HG03095 (cell line): Measurements from ENCODE around the gene TFE3.

Source experiments
- ATAC-seq: cut with Tn5 transposase; IDR thresholded peaks from one replicate; pipeline ENCODE4 v1.9.1; 2021; ENCODE audit warnings: moderate library complexity; ENCODE audit not compliant: unreplicated experiment

The TFE3 gene

DNA sequence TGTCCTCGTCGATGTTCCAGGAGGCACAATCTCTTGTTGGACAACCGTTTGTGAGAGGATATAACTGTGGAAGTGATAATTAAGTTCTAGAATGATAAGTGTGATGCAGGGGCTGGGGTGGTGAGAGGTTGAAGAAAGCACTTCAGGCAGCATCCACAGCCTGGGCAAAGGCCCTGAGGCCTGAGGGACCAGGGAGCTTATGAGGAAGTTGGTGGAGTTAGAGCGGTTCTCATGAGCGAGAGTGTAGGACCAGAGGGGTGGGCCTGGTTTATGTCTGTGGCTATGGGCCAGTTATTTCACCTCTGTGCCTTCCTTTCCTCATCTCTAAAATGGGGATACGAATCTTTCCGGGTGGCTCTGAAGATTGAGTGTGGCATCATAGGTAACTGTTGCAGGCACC is 18.3 kb upstream of the TFE3 start:
- no peak for ATAC-seq

DNA sequence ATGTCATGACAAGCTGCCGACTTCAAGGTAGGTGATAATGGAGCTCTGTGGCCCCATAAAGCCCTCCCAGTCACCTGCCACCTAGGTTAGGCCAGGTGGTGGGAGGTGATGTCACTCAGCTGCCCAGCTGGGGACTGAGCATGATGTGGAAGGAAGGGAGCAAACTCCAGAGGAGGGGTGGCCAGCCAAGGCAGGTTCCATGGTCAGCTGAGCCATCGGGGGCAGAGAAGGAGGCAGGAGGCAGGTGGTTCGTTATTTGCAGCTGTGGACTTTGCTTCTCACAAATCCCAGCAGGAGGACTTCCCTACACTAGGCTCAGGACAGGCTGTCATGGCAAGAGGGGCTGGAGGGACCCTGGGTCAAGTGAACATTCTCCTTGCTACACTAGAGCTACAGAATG is 17.8 kb upstream of the TFE3 start:
- no peak for ATAC-seq

DNA sequence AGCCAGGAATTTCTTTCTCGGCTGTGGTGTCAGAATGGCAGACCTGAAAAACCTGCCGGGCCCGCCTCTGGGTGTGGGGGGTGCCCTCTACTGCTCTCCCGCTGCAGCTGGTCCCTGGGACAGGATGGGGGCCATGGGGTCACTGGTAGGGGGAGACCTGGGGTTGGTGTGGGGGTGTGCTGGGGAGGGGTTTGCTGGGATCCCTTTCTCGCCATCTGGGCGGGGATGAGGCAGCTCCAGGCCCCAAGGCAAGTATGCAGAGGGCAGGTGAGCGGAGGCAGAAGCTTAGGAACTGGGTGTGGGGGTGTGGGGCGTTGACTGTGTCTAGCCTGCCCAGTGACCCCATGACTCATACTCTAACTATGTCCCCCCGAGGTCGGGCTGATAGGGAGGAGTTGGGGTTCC is 16.5 kb upstream of the TFE3 start:
- no peak for ATAC-seq

DNA sequence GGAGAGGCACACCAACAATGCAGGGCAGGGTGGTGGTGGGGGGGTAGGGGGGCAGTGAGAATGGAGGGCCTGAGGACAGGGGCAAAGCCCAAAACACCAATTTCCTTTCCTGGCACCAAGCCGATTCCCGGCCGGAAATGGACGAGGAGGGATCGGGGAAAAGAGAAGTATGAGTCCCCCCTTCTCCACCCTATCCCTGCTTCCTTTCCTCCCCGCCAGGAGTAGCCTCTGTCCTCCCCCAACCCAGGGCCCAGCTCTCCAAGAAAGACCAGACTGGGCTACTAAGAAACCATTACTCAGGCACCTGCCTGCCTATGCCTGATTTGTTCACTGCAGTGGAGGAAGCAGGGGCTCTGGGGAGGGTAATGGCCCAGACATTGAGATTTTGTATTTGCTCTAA is 16.0 kb upstream of the TFE3 start:
- no peak for ATAC-seq

DNA sequence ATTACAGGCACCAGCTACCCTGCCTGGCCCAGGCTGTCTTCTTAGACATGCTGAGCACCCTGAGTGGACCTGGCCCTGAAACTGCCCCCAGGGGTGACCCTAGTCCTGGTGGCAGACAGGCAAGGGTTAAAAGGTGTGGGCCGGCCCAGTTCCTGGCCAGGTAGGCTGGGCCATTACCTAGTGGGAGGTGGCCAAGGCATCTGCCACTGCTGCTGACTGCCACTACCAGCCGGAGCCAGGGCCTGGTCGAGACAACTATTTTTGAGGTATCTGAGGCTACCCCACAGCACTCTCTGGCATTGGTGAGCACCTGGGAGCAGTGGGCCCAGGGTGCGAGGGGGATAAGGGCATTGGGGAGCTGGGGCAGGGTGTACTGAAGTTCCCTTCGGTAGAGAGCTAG is 15.6 kb upstream of the TFE3 start, which contains the start of gene CCDC120:
Gene CCDC120 (plus strand): TSS at position 206 of the 400 bp plus-strand sequence. CDS start 3,043 bp downstream, outside the sequence.
- ATAC-seq, result no peak

DNA sequence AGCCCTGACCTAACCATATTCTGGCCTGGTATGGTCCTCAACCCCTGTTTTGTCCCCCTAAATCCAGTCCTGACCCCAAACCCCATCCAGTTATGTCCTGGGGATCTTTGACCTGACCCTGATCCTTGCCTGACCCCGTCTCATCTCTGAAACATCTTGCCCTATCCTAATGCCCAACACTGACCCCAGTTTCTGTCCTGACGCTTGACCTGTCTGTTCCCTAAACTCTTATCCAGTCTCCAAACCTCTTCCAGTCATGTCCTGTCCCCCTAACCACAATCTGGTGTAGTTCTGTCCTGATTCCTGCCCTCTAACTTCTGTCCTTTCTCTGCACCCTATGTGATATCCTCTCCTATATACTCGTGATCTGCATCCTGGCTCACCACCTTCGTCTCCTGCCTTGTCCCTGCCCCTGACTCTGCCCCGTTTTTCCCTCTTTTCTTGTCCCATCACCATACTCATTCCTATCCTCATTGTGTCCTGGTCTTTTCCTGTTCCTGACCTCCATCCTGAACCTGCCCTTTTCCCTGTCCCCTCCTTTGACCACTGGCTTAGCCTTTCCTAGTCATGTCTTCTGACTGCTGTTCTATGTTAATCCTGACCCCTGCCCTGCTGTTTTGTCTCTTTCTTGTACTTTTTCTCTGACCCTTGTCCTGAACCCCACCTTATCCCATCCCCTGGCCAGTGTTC is 11.1 kb upstream of the TFE3 start:
- no peak for ATAC-seq

DNA sequence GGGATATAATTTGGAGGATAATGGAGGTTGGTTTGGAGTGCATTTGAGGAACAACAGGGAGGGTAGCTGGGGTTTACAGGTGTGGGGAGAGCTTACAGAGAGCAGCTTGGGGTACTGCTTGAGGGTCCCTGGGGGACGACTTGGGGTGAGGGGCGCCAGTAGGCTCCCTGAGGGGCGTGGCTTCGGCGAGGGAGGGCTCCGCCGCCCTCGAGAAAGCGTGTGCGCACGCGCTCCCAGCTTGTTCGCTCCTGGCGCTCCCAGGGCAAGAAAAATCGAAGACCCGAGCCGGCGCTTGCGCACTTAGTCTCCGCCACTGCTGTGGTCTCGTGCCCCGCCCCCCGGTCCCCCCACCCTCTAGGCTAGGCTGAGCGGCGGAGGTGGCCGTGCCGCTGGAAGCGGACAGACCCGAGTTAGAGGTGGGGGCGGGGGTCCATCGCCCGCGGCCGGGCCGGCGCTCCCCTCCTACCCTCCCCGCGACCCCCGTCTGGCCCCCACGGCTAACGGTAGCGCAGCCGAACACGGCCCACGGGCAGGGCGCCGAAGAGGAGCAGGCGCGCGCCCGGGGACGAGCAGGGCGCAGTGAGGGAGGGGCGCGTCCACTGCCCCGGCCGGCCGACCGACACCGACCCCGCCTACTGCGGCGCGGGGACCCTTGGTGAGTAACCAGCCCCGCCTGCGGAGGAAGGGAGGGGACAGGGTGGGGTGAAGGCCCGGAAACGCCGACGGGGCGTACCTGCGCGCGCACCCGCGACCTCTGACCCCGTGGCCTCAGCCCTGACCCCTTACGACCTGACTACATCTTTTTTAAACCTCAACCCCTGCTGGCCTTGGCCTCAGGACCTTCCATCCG is 10.3 kb upstream of the TFE3 start:
- ATAC-seq, result no peak

DNA sequence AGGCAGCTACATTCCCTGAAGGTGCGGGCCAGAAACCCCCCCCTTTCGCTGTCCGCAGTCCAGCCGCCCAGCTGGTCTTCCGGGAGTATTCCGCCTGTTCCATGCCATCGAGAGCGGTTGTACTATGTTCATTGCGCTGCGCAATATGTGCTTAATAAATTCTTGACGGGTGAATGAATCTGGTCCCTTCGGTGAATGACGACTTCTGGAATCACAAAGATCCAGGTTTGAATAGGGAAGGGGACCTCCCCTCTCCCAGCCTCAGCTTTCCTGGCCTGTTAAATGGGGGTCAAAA is 777 bp upstream of the TFE3 start:
- no peak for ATAC-seq

DNA sequence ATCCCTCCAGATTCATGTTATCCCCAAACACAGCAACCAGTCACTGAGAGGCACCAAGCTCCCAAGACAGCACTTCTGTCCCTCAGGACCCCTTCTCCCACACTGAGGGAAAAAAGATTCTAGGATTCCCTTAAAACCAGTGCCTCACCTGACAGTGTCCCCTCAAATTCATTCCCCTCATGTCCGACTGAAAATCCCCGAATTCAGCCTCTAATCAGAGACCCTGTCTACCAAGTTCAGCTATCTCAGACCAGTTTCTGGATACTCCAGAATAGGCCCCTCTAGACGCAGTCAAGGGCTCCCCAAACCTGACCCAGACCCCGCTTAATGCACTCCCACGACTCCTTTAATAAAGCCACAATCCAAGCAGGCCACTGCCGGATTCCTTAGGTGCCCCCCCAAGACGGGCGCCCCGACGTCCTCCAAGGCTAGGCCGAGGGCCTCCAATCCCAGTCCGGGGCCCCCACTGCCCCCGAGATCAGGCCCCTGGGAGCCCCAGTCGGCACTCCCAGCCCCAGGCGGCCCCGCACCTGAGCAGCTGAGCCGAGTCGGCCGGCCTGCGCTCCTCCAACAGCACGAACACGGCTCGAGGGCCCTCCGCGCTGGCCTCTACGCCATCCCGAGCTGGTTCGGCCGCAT is 457 bp downstream of the TFE3 start:
- ATAC-seq, result no peak

DNA sequence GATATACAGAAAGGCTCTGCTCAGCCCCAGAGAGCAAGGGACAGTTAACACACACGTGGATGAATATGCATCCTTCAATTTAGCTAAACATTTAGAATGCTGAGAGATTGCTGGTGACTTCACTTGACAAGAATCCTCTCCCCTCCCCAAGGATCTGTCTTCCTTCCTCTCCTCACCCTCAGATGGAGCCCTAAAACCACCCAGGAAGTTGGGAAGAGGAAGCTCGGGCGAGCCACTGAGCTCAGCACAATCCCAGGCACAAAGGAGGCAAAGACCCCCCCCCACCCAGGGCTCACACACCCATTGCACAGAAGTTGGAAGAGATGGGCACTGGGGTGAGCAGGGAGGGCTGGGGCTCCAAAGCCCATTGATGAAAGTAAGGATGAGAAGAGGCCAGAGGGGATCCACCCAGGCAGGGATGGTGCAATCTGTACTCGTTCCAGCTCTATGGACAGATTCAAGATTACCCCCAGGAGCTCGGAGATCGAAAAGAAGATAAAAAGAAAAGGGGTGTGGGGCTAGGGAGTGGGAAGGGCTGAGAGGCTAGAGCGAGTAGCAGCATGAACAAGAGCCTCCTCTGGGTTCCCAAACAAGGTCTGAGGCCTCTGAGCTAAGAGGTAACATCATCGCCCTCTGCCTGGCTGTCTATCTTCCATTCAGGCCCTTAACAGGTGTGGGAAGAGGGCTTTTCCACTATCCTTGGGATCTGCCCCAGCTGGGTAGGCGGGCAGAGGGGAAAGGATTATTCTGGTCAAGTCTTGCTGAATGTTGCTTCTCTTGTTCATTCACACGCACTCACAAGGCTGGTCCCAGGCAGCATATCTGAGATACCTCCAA is 1.2 kb downstream of the TFE3 start:
- no peak for ATAC-seq

DNA sequence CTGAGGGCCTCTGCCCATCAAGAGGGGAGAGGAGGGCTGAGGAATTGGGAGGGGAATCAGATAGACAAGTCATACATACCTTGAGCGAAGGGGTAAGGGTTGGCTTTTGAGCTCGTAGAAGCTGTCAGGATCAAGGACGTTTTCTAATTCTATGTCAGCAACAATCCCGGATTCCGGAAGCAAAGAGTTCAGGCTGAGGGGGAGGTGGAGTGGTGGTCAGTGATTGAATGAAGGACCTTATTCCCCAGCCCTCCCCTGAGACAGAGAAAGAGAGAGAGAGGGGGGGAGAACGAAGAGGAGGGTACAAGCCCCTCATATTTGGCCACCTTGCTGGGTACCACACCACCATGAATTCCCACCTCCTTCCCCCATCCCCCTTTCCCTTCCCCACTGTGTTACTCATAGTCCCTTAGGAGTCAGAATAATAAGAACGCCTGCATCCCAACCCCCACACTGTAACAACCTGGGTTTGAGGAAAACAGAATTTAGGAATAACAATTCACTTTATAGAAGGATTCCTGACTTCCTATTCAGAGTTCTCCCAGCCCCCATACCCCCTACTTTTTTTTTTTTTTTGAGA is 2.7 kb downstream of the TFE3 start:
- no peak for ATAC-seq

DNA sequence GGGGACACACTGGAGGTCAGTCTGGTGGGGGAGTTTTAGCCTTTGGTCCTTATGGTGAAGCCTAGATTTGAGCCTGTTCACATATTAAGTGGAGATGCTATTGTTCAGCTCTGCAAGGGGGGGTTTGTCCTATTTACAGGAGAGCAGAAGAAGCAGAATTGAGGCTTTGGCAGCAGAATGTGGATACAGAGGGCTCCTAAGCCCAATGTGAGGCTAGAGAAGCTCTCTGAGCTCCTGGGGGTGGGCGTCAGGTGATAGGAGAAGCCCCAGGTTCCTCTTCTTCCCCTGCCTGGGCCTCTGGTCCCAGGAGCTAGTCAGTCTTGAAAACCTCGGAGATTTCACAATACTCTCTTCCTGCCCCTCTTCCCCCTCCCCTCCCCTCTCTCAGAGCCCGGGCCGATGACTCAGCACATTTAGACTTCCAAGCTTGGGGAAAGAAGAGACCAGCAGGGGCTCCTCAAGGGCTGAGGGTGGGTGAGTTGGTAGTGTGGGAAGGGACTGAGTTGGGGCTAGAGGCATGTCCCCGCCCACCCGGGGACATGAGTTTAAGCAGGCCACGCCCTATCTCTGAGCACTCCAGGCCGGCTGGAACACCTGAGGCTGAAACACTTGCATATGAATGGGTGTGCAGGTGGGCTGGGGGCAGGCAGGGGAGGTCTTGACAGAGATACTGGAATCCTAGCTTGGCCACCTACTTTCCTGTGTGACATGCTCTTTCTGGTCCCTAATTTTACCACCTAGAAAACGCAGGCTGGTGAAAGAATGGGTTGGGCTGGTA is 3.4 kb downstream of the TFE3 start:
- no peak for ATAC-seq

DNA sequence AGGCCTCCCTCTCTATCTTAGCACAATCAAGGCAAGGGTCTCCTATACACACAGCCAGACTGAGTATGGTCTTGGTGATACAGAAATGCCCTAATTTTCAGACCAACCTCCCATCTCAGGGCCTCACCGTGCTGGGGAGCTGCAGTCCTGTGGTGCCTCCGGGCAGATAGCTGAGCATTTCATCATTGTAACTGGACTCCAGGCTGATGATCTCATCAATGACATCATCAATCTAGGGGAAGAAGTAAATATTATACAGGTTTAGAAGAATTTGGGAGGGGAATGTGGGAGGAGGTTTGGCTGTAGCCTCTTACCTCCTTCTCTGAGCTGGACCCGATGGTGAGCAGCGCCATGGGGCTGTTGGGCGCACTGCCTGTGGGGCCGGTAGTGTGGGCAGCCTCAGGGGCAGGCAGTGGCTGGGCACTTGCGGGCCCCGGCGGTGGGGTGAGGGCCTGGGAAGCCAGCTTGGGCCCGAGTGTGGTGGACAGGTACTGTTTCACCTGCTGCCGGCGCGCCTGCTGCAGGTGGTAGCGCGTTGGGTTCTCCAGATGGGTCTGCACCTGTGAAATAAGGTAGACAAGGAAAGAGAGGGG is 5.2 kb downstream of the TFE3 start:
- no peak for ATAC-seq

DNA sequence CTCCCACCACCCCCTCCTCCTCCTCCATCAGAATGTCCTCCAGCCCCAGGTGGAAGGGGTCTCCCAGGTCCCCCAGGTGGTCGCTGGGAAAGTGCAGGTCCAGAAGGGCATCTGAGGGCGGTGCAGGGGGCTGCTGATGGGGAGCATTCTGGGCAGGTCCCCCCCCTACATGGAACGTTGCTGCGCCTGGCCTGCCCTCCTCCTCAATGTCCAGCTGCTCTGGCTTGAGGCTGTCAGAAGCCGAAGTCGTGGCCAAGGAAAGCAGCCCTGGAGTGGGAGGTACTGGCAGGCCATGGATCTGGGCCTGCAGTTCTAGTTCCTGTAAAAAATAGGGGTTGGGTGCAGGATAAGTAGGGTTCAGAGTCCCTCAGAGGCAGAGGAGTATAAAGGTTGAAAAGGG is 12.9 kb downstream of the TFE3 start:
- ATAC-seq, result no peak

DNA sequence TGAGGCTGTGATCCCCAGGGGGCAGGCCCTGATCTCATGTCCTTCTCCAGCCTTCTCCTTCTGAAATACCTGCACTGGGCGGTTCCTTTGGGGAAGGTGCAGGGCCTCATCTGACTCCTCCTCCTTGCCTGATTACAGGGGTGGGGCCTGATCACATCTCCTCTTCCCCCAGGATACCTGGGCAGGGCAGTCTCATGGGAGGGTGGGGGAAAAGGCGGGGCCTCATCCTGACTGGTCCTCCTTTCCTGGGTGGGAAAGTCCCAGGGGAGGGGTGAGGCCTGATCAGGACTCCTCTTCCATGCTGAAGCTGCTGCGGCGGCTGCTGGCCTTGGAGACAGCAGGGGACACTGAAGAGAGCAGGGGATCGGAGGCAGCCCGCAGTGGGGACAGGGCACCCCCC is 13.3 kb downstream of the TFE3 start:
- no peak for ATAC-seq

DNA sequence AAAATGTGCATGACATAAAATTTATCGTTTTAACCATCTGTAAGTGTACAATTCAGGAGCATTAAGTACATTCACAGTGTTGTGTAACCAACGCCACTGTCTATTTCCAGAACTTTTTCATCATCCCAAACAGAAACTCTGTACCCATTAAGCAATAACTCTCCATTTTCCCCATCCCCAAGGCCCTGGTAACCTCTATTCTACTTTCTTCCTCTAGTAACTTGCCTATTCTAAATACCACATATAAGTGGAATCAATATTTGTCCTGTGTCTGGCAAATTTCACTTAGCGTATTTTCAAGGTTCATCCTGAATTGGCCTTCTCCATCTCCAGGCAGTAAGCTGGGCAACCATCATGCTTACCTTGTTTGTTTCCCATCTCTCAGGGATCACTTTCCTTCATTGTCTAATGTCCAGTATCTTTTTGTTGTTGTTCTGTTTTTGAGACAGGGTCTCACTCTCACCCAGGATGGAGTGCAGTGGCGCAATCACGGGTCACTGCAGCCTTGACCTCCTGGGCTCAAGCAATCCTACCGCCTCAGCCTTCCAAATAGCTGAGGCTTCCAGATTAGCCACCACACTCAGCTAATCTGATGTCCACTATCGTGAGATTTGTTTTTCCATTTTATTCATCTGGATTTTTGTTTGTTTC is 23.4 kb downstream of the TFE3 start:
- ATAC-seq, result no peak

DNA sequence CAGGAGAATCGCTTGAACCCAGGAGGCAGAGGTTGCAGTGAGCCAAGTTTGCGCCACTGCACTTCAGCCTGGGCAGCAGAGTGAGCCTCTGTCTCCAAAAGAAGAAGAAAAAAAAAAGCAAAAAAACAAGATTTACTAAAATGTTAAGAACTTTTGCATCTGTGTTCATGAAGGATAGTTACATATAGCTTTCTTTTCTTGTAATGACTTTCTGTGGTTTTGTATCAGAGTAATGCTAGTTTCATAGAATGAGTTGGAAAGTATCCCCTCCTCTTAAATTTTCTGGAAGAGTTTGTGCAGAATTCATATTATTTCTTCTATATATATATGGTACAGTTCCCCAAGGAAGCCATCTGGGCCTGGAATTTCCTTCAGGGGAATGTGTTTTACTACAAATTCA is 24.1 kb downstream of the TFE3 start:
- no peak for ATAC-seq

DNA sequence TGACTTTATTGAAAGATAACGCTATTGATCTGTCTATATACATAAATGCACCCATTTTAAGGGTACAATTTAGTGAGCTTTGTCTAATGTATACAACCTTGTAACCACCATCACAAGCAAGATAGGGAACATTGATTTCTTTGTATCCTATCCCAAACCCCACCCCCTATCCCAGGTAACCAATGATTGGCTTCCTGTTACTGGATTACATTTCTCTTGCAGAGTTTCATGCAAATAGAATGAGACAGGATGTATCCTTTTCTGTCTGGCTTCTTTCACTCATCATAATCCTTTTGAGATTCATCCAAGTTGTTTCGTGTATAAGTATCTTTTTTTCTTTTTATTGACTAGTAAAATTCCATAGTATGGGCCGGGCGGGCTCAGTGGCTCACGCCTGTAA is 39.5 kb downstream of the TFE3 start:
- no peak for ATAC-seq
